Activated CD8-positive, alpha-beta memory T cell treated with anti-CD3 and anti-CD28 coated beads, Interleukin-2, amount 50 U/mL, for 48 hours (primary cell): ENCODE data around the gene SIRT1.
"Not testable (repeated sequence)": the region's sequence is repeated elsewhere in the genome, so short reads cannot be mapped to it uniquely, and the experiment has no call there.

ENCODE experiments used
- DNase-seq: peaks from one replicate; pipeline ENCODE4 v3.0.0-alpha.2; 2020

Gene SIRT1

DNA sequence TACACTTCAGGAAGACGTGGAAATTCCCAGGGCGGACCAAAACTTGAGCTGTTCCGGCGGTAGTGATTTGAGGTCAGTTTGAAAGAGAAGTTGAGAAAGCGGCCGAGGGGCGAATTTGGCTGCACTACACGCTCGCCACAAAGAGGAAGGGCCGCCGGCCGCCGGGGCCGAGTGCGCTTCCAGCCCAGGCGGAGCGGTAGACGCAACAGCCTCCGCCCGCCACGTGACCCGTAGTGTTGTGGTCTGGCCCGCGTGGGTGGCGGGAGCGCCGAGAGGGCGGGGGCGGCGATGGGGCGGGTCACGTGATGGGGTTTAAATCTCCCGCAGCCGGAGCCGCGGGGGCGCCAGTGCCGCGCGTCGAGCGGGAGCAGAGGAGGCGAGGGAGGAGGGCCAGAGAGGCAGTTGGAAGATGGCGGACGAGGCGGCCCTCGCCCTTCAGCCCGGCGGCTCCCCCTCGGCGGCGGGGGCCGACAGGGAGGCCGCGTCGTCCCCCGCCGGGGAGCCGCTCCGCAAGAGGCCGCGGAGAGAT is at the start of gene SIRT1:
Gene SIRT1, plus strand, starts transcription at position 344 of the 529 bp plus-strand sequence. Its CDS starts 66 bp downstream, at position 410.
- DNase-seq: peak; percentile 95

DNA sequence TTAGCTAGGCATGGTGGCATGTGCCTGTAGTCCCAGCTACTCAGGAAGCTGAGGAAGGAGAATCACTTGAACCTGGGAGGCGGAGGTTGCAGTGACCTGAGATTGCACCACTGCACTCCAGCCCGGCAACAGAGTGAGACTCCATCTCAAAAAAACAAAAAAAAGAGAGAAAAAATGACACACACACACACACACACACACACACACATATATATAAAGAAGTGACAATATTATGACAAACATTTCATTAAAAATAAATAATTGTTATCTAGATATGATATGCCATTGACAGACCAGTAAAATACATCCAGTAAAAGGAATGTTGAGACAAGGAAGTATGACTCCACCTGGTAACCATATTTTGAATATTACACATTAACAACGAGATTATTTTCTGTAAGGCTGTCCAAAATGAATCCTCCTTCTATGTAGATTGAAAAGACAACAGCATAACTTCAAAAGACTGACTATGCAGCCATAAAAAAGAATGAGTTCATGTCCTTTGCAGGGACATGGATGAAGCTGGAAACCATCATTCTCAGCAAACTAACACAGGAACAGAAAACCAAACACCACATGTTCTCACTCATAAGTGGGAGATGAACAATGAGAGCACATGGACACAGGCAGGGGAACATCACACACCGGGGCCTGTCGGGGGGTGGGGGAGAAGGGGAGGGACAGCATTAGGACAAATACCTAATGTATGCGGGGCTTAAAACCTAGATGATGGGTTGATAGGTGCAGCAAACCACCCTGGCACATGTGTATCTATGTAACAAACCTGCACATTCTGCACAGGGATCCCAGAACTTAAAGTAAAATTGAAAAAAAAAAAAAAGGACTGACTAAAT is 48.7 kb upstream of the SIRT1 start:
- not testable (repeated sequence) for DNase-seq

DNA sequence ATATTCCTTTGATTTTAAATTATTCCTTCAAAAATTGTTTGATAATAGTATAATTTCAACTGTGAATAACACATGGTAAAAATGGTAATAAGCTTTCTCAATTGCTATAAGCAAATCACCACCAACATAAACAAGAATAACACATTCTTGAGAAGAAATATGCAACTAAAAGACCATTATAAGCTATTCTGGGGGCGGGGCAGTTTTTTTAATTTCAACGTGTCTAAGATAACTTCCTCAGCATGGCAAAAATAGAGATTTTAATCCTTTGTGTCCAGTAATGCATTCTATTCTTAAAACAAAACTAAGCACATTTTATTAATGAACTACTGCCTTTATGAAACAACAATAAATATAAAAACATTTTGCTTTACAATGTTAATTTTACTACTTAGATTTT is 48.0 kb upstream of the SIRT1 start:
- DNase-seq: no peak

DNA sequence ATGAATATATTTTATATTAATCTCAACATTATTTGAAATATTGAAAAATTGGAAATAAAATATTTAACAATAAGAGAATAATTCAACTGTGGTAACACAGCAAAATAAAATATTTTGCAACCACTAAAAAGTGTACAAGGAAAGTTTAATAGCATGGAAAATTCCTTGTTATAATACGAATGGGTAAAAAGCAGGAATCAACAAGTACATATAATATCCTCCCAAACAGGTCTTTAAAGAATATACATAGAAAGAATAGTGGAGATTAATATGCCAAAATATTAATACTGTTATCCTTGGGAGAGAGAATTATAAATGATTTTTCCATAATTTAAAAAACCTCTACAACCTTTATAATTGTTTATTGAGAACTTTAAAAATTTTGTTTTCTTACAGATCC is 47.5 kb upstream of the SIRT1 start:
- DNase-seq: no peak

DNA sequence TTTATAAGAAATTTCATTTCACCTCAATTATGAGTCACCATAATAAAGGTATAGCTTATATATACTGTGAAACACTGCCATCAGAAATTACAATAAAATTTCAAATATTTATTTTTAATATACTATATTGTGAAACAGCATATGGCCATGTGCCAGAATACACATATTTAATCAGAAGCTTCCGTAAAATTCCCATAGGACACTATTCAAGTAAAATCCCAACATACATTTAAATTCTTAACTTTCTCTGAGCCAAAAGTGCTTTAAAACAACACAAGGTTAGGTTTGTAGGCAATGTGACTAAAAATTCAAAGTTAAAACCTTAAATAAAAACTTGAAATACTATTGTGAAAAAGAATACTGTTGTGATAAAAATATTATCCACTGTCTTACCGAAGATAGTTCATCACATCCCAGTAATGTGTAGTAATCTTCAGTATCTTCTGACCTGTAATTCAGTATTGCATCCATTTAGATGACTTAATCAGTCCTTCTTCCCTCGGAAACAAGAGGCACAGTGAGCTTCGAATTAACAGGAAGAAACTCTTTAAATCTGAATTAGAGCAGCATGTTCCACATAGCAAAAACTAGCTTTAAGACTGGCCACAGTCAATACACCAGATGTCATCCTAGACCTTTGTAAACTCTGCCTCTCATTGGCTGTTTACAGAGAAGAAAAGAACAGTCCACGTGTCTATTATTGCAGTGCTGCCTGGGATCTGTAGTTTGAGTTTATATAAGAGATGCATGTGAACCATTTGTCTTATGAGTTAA is 46.7 kb upstream of the SIRT1 start, which contains the start of gene DNAJC12:
Gene DNAJC12, minus strand, starts transcription at position 648 of the 774 bp plus-strand sequence. Its CDS starts 177 bp downstream, at position 471.
- DNase-seq: no peak

DNA sequence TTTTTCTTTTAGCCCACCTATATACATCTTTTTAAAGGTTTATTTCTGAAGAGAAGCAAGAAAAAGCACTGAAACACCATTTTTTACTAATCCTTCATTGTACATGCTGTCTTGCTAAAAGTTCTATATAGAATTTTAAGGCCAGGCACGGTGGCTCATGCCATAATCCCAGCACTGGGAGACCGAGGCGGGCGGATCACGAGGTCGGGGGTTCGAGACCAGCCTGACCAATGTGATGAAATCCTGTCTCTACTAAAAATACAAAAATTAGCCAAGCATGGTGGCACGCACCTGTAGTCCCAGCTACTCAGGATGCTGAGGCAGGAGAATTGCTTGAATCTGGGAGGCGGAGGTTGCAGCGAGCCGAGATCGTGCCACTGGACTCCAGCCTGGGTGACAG is 44.9 kb upstream of the SIRT1 start:
- not testable (repeated sequence) for DNase-seq

DNA sequence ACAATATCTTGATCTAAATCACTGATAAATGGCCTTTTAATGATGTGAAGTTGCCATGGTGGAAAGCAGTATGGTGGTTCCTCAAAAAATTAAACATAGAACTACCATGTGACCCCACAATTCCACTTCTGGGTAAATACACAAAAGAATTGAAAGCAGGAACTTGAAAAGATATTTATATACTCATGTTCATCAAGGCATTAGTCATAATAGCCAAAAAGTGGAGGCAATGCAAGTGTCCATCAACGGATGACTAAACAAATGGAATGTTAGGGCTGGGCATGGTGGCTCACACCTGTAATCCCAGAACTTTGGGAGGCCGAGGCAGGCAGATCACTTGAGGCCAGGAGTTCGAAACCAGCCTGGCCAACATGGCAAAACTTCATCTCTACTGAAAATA is 44.5 kb upstream of the SIRT1 start:
- DNase-seq: no peak

DNA sequence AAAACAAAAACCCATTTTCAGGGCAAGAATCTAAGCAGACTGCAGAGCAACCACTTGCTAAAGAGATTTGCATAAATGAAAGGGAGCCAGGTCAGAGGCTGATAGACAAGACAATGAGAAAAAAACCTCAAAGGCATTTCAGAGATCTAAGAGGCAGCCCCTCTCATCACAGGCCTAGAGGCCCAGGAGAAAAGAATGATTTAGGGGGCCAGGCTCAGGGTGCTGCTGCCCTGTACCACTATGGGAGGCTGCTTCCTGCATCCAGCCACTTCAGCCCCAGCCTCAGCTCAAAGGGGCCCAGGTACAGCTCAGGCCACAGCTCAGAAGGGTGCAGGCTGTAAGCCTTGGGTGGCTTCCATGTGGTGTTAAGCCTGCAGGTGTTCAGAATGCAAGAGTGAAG is 42.7 kb upstream of the SIRT1 start:
- no peak for DNase-seq

DNA sequence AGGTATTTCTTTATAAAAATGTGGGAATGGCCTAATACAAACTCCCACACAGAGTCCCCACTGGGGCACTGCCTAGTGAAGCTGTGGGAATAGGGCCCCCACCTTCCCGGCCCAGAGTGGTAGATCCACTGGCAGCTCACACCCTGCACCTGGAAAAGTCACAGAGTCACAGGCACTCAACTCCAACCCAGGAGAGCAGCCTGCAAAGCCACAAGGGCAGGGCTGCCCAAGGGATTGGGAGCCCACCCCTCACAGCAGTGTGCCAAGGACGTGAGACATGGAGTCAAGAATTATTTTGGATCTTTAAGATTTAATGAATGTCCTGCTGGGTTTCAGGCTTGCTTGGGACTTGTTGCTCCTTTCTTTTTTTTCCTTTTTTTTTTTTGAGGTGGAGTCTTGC is 41.2 kb upstream of the SIRT1 start:
- no peak for DNase-seq

DNA sequence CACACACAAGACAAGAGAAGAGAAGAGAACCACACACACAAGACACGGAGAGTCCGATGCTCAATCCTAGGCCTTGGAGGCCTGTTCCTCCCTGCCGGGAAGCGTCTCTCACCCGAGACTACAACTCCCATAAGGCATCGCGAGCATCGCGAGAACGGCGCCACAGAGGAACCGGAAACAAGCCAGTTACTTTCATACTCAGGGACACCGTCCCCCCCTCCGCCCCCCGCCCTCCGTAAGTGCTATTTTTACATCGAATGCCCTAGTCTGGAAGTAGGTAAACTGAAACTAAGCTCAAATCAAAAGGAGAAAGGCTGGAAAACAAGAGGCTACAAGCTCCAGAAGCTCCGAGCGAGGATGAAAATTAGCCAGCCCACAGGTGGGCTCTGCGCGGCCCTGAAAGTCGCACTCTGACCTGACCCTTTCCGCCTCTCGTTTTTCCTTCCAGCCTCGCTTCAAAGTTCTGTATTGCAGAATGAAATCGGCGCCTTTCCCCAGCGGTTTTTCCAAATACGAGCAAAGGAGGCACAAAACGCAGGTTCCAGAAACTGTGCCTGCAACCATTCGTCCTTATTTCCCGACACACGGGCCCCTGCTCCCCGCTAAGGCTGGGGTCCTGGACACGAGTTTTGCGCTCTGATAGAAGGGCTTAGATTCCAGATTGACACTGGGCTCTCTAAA is 35.0 kb upstream of the SIRT1 start:
- peak; percentile 94 for DNase-seq

DNA sequence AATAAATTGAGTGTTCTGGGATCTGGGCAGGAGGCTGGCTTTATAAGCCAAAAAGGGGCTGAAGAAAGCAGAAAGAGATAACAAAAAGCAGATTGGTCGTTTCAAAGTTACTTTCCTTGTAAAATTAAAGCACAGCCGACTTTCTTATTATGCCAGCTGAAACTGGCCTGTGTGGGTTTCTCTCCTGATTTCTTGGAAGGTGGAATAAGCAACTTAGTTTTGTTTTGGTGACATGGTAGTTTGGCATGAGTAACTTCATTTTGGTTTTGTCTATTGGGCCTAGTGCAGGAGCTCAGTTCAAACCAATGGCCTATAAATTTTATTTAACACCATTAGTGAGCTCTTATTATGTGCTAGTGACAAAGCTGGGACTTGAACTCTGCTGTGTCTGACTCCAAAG is 33.3 kb upstream of the SIRT1 start:
- DNase-seq: no peak

DNA sequence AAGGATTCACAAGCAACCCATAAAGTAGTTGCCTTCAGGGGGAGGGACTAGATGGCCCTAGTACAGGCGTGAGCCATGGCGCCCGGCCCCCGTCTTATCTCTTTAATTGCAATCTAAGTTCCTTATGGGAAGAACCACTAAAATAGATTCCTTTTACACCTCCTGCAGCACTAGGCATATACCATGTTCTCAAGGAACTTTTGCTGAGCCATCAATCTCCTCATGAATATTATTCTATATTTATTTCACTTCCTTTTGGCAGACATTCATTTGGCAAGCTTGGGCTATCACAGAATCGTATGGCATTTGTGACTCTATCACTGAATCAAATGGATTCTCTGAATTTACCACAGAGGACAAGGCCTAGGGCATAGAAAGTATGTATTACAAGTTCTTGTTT is 31.7 kb upstream of the SIRT1 start:
- no peak for DNase-seq

DNA sequence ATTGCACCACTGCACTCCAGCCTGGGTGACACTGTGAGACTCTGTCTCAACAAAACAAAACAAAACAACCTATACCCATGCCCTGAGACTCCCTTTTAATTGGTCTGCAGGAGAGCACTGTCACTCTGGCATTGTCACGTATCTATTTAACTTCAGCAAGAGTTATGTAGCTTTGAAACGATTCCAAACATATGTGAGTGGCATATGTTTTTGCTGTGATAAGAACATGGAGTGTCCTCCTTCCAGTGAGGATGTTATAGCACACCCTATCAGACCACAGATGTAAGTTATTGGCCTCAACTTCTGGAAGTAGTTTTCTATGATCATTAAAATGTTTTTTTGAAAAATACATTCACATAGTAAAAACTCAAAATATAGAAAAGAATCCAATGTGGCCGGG is 30.9 kb upstream of the SIRT1 start:
- DNase-seq: peak; percentile 30

DNA sequence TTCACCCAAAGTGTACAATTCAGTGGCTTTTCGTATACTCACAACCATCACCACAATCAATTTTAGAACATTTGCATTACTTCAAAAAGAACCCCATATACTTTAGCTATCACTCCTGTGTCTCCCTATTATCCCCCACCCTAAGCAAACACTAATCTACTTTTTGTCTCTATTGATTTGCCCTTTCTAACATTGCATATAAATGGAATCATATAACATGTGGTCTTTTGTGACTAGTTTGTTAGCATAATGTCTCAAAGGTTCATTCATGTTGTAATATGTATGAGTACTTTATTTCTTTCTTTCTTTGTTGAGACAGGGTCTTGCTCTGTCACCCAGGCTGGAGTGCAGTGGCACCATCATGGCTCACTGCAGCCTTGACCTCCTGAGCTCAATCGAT is 25.5 kb upstream of the SIRT1 start:
- DNase-seq: no peak

DNA sequence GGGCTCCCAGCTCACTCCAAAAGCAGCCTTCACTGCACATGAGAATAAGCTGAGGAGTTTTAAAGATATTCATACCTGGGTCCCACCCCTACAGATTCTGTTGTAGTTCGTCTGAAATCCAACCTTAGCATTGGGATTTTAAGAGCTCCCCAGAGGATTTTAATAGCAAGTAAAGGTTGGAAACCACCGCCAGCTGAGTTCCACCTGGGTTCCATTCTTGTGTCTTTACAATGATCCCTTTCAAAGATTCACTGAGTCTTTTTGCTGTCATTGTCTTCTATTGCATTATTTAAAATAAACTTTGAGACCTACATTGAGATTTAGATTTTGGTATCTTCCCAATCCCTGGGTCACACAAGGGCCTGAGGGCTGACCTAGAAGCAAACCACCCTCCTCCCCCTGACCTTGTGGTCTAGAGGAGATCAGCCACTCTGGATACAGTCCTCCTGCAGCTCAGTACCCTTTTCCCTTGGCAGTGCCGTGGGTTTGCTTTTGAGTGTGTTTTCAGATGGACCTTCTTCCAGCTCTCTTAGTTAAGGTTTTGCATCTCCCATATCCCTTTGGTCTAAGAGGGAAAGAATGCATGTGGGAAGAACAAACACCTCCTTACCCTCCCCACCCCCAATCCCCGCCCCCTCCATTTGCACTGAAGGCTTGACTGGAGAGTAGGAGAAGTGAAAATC is 22.6 kb upstream of the SIRT1 start:
- no peak for DNase-seq

DNA sequence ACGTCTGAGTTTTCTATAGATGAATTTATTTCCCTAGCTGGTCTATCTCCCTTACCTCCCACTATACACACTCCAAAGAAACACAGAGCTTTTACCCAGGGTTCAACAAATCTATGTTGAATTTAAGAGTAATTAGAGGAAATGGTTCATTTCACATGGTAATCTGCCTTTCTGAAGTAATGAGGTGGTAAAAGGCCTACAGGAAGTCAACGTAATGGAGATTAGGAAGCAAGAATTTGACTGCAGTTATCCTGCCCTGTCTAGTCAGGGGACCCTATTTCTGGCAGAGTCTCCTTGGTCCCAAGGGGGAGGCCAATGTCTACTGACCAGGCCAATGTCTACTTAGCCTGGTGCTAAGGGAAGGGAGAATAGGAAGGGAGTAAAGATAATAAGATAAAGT is 21.4 kb upstream of the SIRT1 start:
- no peak for DNase-seq

DNA sequence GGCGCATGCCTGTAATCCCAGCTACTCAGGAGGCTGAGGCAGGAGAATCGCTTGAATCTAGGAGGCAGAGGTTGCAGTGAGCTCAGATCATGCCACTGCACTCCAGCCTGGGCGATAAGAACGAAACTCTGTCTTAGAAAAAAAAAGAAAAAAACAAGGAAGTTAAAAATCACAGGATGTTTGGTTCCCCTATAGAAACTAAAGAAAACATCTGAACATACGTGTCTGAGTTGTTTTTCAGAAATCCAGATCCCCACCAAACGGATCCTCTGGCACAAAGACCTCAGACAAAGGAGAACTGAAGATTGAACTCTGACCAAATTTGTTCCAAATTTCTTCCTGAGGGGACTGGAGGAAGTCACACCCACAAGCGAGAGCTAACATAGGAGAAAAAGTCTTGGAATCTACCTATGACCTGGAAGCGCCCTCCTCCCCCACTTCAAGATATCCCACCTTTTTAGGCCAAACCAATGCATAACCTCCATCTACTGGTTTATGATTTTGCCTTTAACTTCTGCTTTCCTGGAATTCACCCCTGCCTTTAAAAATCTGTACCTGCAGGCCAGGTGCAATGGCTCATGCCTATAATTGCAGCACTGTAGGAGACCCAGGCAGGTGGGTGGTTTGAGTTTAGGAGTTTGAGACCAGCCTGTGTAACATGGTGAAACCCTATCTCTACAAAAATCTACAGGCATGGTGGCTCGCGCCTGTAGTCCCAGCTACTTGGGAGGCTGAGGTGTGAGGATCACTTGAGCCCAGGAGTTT is 19.7 kb upstream of the SIRT1 start:
- DNase-seq: no peak

DNA sequence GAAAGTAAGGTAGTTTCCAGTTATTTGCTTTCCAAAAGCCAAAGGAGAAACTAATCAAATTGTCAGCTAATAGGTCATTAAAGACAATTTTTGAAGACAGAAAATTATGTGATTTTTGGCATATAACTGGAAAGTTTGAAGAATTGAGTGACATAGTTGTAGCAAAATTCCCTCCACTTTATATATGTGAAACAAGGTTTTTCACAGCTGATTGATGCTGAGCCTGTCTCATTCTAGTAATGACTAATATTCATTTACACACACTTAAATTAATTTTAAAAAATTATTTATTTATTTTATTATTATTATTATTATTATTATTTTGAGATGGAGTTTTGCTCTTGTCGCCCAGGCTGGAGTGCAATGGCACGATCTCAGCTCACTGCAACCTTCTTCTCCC is 16.3 kb upstream of the SIRT1 start:
- no peak for DNase-seq

DNA sequence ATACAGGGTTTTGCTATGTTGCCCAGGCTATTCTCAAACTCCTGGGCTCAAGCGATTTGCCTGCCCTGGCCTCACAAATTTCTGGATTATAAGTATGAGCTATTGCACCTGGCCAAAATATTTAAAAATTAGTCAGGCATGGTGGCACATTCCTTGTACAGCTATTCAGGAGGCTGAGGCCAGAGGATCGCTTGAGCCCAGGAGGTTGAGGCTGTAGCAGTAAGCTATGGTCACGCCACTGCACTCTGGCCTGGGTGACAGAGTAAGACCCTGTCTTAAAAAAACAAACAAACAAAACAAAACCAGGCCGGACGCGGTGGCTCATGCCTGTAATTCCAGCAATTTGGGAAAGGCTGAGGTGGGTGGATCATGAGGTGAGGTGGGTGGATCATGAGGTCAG is 14.5 kb upstream of the SIRT1 start:
- no peak for DNase-seq

DNA sequence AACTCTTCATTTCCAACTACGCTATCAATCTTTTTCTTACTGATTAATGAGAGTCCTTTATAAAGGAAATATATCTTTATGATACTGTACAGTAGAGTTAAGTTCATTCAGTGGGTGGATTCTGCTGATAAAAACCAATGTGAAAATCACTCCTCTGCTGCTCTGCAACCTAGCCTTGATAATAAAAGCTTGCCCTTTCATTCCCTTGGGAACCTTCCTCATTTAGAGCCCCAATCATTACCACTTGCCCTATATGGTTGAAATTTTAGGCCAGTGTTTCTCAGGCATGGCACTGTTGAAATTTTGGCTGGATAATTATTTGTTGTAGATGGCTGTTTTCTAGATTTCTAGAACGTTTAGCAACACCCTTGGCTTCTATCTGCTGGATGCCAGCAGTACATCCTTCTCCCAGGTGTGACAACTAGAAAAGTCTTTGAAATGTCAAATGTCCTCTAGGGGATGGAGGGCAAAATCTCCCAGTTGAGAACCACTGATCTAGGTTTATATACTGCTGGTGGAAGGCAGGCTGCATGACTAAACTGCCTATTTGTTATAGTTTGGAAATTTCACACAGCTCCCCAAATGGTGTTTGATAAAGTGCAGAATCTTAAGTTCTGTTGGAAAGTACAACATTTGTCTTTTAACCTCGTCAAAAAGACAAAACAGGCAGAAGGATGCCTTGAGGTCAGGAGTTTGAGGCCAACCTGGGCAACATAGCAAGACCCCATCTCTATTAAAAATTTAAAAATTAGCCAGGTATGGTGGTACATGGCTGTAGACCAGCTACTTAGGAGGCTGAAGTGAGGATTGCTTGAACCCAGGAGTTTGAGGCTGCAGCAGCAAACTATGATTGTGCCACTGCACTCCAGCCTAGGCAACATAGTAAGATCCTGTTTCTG is 8.9 kb upstream of the SIRT1 start:
- DNase-seq: no peak

DNA sequence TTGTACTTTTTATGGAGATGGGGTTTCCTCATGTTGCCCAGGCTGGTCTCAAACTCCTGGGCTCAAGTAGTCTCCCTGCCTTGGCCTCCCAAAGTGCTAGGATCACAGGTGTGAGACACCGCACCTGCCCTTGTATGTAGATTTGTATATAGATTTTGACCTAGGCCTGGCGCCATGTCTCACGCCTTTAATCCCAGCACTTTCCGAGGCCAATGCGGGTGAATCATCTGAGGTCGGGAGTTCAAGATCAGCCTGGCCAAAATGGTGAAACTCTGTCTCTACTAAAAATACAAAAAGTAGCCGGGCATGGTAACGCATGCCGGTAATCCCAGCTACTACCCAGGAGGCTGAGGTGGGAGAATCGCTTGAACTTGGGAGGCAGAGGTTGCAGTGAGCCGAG is 7.0 kb upstream of the SIRT1 start:
- not testable (repeated sequence) for DNase-seq
